ENCODE measurements around the gene SLC3A2. TPM values are rescaled to one million over a fixed set of nuclear protein-coding genes. Genes with fewer than 3 reads are reported as not detected.
A peak's percentile ranks its signal among the peaks of the same experiment; 100 is the strongest.

The SLC3A2 gene
- total and polyA plus RNA-seq, 2 of the 13 experiments (the other 11 are each of a cell fraction or from before 2014, with no cell fraction given): 213 to 226 TPM

GRCh38 chr11:62855571-62856332, 24.9 kb upstream of the SLC3A2 start (continued):
- TF ChIP-seq CSRNP1 (CRISPR knock-in tag; IDR thresholded peaks at IDR 0.05): peak; percentile 98
- TF ChIP-seq NKX3-1 (CRISPR knock-in tag; IDR thresholded peaks at IDR 0.05): peak; percentile 99
- no peak for TF ChIP-seq ZNF644 (CRISPR knock-in tag; IDR thresholded peaks at IDR 0.05; ENCODE audit: low read depth)
- peak; percentile 69 to 70; a peak in 3 of 4 replicates for TF ChIP-seq HMGXB4 (CRISPR knock-in tag; IDR thresholded peaks at IDR 0.05; ENCODE audit: borderline replicate concordance in 1 of 2, low read depth in 1 of 2)
- TF ChIP-seq LBX2 (CRISPR knock-in tag; IDR thresholded peaks at IDR 0.05; ENCODE audit: borderline replicate concordance): peak; percentile 97; the same call in 1 of the 2 replicates
- TF ChIP-seq, protein P1, sequence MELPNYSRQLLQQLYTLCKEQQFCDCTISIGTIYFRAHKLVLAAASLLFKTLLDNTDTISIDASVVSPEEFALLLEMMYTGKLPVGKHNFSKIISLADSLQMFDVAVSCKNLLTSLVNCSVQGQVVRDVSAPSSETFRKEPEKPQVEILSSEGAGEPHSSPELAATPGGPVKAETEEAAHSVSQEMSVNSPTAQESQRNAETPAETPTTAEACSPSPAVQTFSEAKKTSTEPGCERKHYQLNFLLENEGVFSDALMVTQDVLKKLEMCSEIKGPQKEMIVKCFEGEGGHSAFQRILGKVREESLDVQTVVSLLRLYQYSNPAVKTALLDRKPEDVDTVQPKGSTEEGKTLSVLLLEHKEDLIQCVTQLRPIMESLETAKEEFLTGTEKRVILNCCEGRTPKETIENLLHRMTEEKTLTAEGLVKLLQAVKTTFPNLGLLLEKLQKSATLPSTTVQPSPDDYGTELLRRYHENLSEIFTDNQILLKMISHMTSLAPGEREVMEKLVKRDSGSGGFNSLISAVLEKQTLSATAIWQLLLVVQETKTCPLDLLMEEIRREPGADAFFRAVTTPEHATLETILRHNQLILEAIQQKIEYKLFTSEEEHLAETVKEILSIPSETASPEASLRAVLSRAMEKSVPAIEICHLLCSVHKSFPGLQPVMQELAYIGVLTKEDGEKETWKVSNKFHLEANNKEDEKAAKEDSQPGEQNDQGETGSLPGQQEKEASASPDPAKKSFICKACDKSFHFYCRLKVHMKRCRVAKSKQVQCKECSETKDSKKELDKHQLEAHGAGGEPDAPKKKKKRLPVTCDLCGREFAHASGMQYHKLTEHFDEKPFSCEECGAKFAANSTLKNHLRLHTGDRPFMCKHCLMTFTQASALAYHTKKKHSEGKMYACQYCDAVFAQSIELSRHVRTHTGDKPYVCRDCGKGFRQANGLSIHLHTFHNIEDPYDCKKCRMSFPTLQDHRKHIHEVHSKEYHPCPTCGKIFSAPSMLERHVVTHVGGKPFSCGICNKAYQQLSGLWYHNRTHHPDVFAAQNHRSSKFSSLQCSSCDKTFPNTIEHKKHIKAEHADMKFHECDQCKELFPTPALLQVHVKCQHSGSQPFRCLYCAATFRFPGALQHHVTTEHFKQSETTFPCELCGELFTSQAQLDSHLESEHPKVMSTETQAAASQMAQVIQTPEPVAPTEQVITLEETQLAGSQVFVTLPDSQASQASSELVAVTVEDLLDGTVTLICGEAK (IDR thresholded peaks at IDR 0.05): no peak; the same call in 1 of the 2 replicates
- TF ChIP-seq, protein P1 (CRISPR knock-in tag; IDR thresholded peaks at IDR 0.05): peak; percentile 90
- TF ChIP-seq, protein P2, sequence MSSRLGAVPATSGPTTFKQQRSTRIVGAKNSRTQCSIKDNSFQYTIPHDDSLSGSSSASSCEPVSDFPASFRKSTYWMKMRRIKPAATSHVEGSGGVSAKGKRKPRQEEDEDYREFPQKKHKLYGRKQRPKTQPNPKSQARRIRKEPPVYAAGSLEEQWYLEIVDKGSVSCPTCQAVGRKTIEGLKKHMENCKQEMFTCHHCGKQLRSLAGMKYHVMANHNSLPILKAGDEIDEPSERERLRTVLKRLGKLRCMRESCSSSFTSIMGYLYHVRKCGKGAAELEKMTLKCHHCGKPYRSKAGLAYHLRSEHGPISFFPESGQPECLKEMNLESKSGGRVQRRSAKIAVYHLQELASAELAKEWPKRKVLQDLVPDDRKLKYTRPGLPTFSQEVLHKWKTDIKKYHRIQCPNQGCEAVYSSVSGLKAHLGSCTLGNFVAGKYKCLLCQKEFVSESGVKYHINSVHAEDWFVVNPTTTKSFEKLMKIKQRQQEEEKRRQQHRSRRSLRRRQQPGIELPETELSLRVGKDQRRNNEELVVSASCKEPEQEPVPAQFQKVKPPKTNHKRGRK (CRISPR knock-in tag; IDR thresholded peaks at IDR 0.05): no peak
- TF ChIP-seq POLR2AphosphoS5 (IDR thresholded peaks at IDR 0.05; ENCODE audit: low read depth, low read length): peak; percentile 100
- TF ChIP-seq ARNT2 (CRISPR knock-in tag; IDR thresholded peaks at IDR 0.05; ENCODE audit: low read depth): peak; percentile 99
- no peak; the same call in none of the 2 replicates for TF ChIP-seq RARA (CRISPR knock-in tag; IDR thresholded peaks at IDR 0.05)
- TF ChIP-seq KDM3A (CRISPR knock-in tag; IDR thresholded peaks at IDR 0.05; ENCODE audit: low read depth): no peak
- TF ChIP-seq ZNF563 (CRISPR knock-in tag; IDR thresholded peaks at IDR 0.05): peak; percentile 94; the same call in 1 of the 2 replicates
